RWPE1 (cell line): ENCODE measurements around the gene CACHD1.

Source experiments
- CTCF ChIA-PET: fragments of 350-600 bp; sonication (Branson Sonifier 250); formaldehyde crosslinking; extraction: SDS; loops from one replicate; lab custom pipeline; 2021; lab: Yijun Ruan, JAX
- POLR2A ChIA-PET: fragments of 400-600 bp; formaldehyde crosslinking; extraction: SDS; loops from one replicate; lab custom pipeline; 2020; ENCODE audit warnings: antibody characterized with exemption; ENCODE audit not compliant: low non-redundant PET; lab: Yijun Ruan, JAX
- DNase-seq: peaks from one replicate; pipeline ENCODE4 v3.0.0; 2012; ENCODE audit warnings: low spot score
- H3K27ac ChIP-seq: fragments of 450-650 bp; 2 replicates; pipeline ENCODE4 v1.5.1; 2017
- TF ChIP-seq, protein P1 (sequence below): fragments of 450-650 bp; conservative IDR thresholded peaks from 2 replicates; pipeline ENCODE4 v1.5.1; 2017; ENCODE audit warnings: low read depth, mild to moderate bottlenecking

Gene CACHD1

GRCh38 chr1:64650411-64650810, 180.5 kb downstream of the CACHD1 start:
- CTCF ChIA-PET, result interaction anchor here (1.0 kb wide), 1 partner anchor 19 kb away, joined by 4 read pairs; no protein-coding TSS in a partner anchor
- DNase-seq, result no peak
- no peak overlapping the region for H3K27ac ChIP-seq
- POLR2A ChIA-PET, result no interaction called here
- TF ChIP-seq, protein P1, sequence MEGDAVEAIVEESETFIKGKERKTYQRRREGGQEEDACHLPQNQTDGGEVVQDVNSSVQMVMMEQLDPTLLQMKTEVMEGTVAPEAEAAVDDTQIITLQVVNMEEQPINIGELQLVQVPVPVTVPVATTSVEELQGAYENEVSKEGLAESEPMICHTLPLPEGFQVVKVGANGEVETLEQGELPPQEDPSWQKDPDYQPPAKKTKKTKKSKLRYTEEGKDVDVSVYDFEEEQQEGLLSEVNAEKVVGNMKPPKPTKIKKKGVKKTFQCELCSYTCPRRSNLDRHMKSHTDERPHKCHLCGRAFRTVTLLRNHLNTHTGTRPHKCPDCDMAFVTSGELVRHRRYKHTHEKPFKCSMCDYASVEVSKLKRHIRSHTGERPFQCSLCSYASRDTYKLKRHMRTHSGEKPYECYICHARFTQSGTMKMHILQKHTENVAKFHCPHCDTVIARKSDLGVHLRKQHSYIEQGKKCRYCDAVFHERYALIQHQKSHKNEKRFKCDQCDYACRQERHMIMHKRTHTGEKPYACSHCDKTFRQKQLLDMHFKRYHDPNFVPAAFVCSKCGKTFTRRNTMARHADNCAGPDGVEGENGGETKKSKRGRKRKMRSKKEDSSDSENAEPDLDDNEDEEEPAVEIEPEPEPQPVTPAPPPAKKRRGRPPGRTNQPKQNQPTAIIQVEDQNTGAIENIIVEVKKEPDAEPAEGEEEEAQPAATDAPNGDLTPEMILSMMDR, result no peak

DNA sequence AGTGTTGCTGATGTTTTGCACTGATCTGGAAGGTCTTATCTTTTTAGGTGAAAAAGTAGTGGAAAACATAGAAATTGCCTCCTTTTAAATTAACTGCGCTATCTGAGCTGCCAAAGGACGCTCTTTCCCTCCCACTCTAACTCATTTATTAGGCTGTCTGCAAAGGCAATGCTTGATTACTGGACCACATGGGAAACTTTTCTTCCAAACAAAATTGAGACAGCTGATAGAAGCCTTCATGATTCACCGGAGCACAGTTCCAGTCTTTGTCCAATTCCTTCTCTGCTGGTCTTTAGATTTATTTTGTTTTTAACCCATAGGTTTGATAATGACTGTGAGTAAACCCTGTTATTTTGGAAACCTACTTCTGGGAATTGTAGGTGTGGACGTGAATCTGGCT, 181.9 kb downstream of the CACHD1 start:
- ChIA-PET POLR2A (no interaction called here), CTCF (interaction anchor here (0.6 kb wide), 1 partner anchor 22 kb away, joined by 6 read pairs; no protein-coding TSS in a partner anchor)
- H3K27ac ChIP-seq, result no peak overlapping the region
- DNase-seq, result no peak
- TF ChIP-seq, protein P1, result no peak

- no peak overlapping the region for H3K27ac ChIP-seq
- TF ChIP-seq, protein P1, result no peak
- ChIA-PET CTCF (no interaction called here), POLR2A (no interaction called here)
- no peak for DNase-seq
Observed at GRCh38 chr1:64653466-64653865, 183.5 kb downstream of the CACHD1 start.

GRCh38 chr1:64654519-64655341, 184.8 kb downstream of the CACHD1 start:
- no peak overlapping the region for H3K27ac ChIP-seq
- ChIA-PET POLR2A (no interaction called here), CTCF (interaction anchor here (0.5 to 0.9 kb wide), 3 partner anchors 103 to 1889 kb away, joined by 3 to 5 read pairs (median 4); no protein-coding TSS in a partner anchor)
- DNase-seq, result peak; percentile 8
- TF ChIP-seq, protein P1, result no peak

GRCh38 chr1:64655861-64656260, 185.9 kb downstream of the CACHD1 start:
- DNase-seq, result no peak
- POLR2A ChIA-PET, result no interaction called here
- no peak overlapping the region for H3K27ac ChIP-seq
- TF ChIP-seq, protein P1, result no peak
- CTCF ChIA-PET, result no interaction called here

DNA sequence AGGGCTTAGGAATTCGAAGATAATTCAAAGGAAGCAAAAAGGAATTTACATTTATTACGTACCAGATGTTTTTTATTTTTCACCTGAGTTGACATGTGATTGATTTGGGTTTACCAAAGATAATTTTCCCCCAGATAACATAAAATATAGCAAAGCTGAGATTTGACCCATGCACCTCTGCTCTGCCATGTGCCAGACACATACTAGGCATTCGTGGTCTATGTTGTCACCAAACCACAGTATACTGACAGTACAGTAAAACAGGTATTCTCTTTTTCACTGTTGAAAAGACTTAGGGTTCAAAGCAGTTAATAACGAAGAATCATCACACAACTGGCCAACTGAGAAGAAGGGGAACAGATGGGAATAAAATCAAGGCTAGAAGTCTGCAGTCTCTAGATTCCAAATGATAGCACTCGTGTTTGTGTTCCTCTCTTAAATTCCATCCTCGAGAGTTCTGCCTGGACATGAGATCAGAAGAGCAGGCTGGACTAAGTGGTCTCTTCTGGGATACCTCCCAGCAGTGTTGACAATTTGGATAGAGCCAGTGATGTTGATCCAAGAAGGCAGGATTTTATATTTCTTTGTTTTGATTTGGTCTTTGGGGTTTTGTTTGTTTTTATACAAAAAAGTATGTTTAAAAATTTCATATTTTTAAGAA, 189.7 kb downstream of the CACHD1 start:
- CTCF ChIA-PET, result interaction anchor here (0.7 kb wide), 1 partner anchor 148 kb away, joined by 6 read pairs; no protein-coding TSS in a partner anchor
- POLR2A ChIA-PET, result no interaction called here
- DNase-seq, result no peak
- TF ChIP-seq, protein P1, result no peak
- H3K27ac ChIP-seq, result no peak overlapping the region
